Measurements from ENCODE around the gene RAD17. TPM values are rescaled to one million over a fixed set of nuclear protein-coding genes. Genes with fewer than 3 reads are reported as not detected.
"Not testable (repeated sequence)": the region's sequence is repeated elsewhere in the genome, so short reads cannot be mapped to it uniquely, and the experiment has no call there.

RAD17 gene, protein sequence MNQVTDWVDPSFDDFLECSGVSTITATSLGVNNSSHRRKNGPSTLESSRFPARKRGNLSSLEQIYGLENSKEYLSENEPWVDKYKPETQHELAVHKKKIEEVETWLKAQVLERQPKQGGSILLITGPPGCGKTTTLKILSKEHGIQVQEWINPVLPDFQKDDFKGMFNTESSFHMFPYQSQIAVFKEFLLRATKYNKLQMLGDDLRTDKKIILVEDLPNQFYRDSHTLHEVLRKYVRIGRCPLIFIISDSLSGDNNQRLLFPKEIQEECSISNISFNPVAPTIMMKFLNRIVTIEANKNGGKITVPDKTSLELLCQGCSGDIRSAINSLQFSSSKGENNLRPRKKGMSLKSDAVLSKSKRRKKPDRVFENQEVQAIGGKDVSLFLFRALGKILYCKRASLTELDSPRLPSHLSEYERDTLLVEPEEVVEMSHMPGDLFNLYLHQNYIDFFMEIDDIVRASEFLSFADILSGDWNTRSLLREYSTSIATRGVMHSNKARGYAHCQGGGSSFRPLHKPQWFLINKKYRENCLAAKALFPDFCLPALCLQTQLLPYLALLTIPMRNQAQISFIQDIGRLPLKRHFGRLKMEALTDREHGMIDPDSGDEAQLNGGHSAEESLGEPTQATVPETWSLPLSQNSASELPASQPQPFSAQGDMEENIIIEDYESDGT
- total RNA-seq = 22.0 TPM
- long read RNA-seq, transcript RAD17-220 (18 exons, 3,057 nt) = major isoform, 7 of 22 reads
- long read RNA-seq, transcript RAD17-204 (18 exons, 2,943 nt) = major isoform, 7 of 22 reads
- long read RNA-seq, partial matches to known transcripts = 2 of 22 reads
- long read RNA-seq, other reads (novel, unspliced or antisense) = 3 of 22 reads

DNA sequence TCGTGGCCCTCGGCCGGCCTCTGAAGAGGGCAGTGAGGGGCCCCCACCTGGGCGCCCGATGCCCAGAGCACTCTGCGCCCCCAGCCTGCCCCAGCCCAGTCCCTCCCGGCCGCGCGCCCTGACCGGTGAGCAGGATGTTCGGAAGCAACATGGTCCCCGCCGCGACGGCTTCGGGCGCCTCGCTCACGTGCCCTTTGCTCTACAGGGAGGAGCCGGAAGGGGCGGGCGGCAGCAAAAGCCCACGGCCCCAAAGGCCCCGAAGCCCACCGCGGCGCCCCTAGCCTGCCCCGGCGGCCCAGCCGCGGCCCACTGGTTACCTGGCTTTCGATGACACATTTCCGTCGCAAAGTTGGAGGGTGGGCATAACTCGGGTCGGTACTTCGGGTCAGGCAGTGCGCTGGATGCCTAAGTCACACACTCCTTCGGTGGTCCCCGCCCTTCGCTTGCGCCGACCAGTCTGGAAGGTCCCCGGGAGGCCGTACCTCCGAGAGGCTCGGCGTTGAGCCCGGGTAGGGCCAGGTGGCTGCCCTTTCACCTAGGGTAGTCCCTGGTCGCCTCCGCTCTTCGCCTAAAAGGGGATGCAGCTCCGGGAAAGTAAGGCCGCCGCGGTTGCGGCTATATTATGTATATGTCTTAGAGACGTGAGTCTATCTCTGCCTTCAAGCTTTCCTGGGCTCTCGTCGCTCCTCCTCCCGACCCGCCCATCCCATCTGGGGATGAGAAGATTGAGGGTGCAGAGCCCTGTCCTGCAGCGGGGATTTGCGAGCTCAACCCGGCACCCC lies at the start of gene RAD17, which contains the start of the genes AK6 and TAF9:
Gene RAD17 (plus strand): TSS at position 479 of the 782 bp plus-strand sequence. CDS start 2,391 bp downstream, outside the sequence.
Gene AK6 (minus strand): TSS at position 181 of the 782 bp plus-strand sequence. CDS start 30 bp downstream, at position 151.
Gene TAF9 (minus strand): TSS at position 181 of the 782 bp plus-strand sequence. CDS start 3,783 bp downstream, outside the sequence.
- peak; percentile 97 for DNase-seq (ENCODE audit: low spot score)
- intact Hi-C loops (cut with DNase I) = loop anchor here (10.0 kb wide), 2 partner anchors 255 to 275 kb away; partner anchors contain the start of gene SLC30A5

GRCh38 chr5:69326365-69326764 lies 43.3 kb upstream of the RAD17 start:
- DNase-seq (ENCODE audit: low spot score) = no peak
- intact Hi-C loops (cut with DNase I) = no loop called here

DNA sequence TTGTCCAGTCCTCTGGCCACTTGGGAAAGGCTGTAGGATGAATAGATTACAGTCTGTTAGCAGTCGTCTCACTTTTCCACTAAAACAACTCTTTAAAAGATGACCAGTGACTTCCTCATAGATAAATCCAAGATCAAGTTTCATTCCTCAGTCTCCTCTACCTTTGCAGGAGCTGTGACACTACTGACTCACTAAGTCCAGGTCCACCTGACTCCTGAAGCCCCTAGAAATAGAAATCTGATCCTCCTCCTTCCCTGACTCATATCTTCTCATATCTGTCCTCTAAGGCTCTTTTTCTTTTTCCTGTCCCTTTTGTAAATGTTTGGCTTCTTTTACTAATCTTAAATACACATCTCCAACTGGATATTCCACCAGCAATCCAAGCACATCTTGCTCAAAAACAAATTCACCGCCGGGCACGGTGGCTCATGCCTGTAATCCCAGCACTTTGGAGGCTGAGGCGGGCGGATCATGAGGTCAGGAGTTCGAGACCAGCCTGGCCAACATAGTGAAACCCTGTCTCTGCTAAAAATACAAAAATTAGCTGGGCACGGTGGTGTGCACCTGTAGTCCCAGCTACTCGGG lies 39.6 kb upstream of the RAD17 start:
- intact Hi-C loops (cut with DNase I) = no loop called here
- no peak for DNase-seq (ENCODE audit: low spot score)

DNA sequence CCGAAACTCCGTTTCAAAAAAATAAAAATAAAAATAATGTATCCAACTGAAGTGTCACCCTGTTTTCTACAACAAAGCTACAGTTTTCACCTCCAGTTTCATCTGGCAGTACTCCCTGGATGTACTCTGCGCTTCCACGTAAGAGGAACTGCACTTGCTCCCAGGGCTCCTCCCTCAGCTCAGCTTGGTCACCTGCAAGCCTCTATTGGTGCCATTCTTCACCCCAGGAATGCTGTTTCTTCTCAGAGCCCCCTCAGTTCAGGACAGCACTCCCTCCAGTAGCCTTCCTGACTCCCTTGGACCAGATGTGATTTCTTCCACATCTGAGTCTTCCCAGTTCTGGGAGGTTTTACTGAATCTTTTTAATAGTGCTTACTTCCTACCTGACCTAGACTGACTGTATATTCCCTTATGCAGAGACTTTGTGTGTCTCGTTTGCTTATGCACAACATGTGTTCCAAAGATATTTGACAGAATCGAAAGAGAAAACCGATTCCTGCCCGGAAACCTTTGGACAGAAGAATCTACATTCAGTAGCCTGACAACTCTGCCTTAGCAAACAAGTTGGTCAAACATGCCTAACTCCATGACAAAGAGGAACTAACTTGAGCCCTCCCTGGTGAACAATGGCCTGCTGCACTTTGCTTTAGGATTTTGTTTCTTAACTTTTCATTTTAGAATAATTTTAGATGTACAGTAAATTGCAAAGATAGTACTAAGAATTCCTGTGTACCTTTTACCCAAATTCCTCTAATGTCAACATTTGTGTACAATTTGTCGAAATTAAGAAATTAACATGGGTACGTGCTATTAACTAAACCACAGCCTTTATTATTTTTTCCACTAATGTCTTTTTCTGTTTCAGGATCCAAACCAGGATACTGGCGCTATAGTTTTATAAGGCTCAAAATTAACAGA lies 37.8 kb upstream of the RAD17 start:
- intact Hi-C loops (cut with DNase I) = loop anchor here (2.0 kb wide), 2 partner anchors 239 to 289 kb away; no protein-coding TSS in a partner anchor
- no peak for DNase-seq (ENCODE audit: low spot score)

DNA sequence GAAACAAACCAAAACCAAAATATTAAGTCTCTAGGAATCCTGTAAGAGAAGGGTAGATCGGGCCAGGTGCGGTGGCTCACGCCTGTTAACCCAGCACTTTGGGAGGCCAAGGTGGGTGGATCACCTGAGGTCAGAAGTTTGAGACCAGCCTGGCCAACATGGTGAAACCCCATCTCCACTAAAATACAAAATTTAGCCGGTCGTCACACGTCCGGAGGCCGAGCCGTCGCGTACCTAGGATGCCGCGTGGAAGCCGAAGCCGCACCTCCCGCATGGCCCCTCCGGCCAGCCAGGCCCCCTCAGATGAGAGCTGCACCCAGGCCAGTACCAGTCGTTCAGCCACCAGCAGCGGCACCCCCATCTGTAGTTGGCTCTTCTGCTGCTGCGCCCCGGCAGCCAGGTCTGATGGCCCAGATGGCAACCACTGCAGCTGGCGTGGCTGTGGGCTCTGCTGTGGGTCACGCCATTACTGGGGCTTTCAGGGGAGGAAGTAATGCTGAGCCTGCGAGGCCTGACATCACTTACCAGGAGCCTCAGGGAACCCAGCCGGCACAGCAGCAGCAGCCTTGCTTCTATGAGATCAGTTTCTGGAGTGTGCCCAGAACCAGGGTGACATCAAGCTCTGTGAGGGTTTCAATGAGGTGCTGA lies 35.8 kb upstream of the RAD17 start:
- intact Hi-C loops (cut with DNase I) = loop anchor here (2.0 kb wide), 2 partner anchors 241 to 291 kb away; no protein-coding TSS in a partner anchor
- DNase-seq (ENCODE audit: low spot score) = not testable (repeated sequence)

DNA sequence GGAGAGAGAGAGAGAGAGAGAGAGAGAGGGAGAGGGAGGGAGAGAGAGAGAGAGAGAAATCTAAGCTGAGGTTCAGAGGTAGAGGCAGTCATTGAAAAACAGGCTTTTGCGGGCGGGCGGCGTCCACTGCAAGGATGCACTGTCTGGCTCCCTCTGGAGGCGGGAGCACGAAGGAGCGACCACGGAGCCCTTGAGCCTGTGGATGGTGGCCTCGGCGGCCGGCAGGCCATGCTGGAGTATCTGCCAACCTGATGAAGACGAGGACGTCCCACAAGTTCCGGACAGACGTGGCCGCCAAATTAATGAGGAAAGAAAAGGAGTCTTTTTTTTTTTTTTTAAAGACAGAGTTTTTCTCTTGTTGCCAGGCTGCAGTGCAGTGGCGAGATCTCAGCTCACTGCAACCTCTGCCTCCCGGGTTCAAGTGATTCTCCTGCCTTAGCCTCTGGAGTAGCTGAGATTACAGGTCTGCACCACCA lies 34.8 kb upstream of the RAD17 start:
- intact Hi-C loops (cut with DNase I) = no loop called here
- DNase-seq (ENCODE audit: low spot score) = peak; percentile 95

DNA sequence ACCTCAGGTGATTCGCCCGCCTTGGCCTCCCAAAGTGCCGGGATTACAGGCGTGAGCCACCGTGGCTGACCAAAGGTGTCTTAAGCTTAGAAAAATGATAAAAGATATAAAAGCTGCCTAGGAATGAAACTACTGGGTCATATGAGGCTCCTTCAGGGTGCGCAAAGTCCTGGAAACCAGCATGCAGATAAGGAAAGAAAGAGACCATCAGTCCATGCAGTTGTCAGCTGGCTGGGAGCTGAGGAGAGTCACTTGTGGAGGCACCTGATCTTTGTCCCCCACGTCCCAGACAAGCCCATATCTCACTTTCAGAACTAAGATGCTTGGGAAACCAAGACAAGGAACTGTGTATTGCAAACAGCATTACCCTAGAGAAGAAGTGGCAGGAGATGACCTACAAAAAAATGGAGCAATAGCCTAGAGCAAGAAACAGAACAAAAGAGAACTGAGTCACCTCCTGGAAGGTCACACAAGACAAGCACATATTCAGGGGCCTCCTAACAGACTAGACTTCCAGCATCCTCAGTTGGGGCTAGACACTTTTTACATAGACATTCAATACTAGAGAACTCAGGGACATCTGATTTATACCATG lies 34.2 kb upstream of the RAD17 start:
- intact Hi-C loops (cut with DNase I) = no loop called here
- no peak for DNase-seq (ENCODE audit: low spot score)

DNA sequence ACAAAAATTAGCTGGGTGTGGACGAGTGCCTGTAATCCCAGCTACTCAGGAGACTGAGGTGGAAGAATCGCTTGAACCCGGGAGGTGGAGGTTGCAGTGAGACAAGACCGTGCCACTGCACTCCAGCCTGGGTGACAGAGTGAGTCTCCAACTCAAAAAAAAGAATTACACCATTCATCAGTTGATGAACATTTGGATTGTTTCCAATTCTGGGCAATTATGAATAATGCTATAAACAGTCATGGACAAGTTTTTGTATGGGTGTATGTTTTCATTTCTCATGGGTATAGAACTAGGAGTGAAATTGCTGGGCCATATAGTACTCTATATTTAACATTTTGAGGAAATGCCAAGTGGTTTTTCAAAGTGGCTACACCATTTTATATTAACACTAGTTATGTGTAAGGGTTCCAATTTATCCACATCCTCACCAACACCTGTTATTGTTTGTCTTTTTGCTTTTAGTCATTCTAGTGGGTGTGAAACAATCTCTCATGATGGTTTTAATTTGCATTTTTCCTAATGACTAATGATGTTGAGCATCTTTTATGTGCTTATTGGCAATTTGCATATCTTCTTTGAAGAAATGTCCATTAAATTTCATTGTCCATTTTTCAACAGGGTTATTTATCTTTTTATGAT lies 28.0 kb upstream of the RAD17 start:
- no peak for DNase-seq (ENCODE audit: low spot score)
- intact Hi-C loops (cut with DNase I) = no loop called here

GRCh38 chr5:69343083-69343482 lies 26.5 kb upstream of the RAD17 start:
- intact Hi-C loops (cut with DNase I) = no loop called here
- DNase-seq (ENCODE audit: low spot score) = no peak

DNA sequence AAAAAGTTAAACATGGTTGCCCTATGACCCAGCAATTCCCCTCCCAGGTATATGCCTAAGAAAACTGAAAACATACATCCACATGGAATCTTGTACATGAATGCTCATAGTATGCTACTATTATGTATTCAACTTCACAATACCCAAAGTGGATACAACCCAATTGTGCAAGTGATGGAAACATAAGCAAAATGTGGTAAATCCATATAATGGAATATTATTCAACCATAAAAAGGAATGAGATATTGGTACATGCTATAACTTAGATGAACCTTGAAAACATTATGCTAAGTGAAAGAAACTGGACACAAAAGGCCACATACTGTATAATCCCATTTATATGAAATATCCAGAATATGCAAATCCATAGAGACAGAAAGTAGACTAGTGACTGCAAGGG lies 19.0 kb upstream of the RAD17 start:
- no peak for DNase-seq (ENCODE audit: low spot score)
- intact Hi-C loops (cut with DNase I) = no loop called here

DNA sequence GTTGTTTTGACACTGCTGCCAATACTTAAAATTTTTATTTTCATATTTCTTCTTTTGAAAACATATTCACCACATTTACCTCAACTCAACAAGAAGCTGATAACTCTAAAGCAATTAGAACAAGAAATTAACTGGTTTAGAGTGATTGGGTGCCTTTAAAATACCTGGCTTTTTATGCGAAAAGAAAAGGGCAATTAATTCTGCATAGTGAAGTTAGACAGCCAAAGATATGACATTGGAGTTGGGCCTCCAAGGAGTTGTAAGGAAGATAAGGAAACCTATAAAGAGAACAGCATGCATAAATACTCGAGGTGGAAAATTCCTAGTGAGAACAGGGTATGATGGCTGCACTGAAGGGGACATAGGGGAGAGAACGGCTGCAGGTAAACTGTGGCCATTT lies 9.9 kb upstream of the RAD17 start:
- intact Hi-C loops (cut with DNase I) = loop anchor here (10.0 kb wide), 1 partner anchor 265 kb away; the partner anchor contains the start of gene SLC30A5
- DNase-seq (ENCODE audit: low spot score) = no peak

GRCh38 chr5:69360442-69360841 lies 9.2 kb upstream of the RAD17 start:
- intact Hi-C loops (cut with DNase I) = loop anchor here (10.0 kb wide), 1 partner anchor 266 kb away; the partner anchor contains the start of gene SLC30A5
- DNase-seq (ENCODE audit: low spot score) = no peak

DNA sequence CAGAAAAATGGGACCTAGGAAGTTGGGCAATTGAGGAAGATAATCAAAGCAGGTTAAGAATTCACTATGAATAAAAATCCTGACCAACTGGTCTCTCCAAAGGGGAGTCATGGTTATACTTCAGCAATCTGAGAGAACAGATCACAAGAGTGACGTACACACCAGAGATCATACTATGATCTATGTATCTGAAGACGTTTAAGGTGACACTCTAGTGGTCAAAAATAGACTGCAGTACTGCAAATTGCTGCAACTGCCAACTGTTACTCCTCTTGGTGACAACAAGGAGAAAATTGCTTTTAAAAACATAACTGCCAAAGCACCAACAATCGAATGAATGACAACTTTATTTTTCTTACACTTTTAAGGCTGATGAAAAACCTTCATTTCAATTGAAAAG lies 5.2 kb upstream of the RAD17 start:
- intact Hi-C loops (cut with DNase I) = loop anchor here (10.0 kb wide), 1 partner anchor 270 kb away; the partner anchor contains the start of gene SLC30A5
- DNase-seq (ENCODE audit: low spot score) = no peak

DNA sequence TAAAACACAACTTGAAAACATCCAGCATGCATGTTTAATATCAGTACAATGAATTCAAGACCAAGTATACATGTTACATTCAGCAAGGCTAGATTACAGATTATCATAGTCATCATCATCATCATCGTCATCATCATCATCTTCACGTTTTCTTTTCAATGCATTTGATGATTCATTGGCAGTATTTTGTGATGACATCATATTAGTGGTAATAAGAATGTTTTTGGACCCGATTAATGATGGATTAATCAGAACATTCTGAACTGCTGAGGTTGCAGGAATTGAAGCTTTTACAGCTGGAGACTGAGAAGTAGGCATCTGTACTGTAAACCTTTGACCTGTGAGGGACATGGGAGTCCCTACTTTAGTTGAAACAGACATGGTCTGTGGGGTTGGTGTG lies 4.8 kb upstream of the RAD17 start:
- no peak for DNase-seq (ENCODE audit: low spot score)
- intact Hi-C loops (cut with DNase I) = loop anchor here (10.0 kb wide), 1 partner anchor 270 kb away; the partner anchor contains the start of gene SLC30A5

- intact Hi-C loops (cut with DNase I) = loop anchor here (10.0 kb wide), 1 partner anchor 273 kb away; the partner anchor contains the start of gene SLC30A5
Measured at GRCh38 chr5:69367697-69368279, 1.8 kb upstream of the RAD17 start.

More at GRCh38 chr5:69367697-69368279, 1.8 kb upstream of the RAD17 start:
- no peak for DNase-seq (ENCODE audit: low spot score)

All from cardiac septum (tissue), 1 donor.